GM19397 (cell line): Measurements from ENCODE around the gene ANKRD35.

ENCODE experiments used
- ATAC-seq: cut with Tn5 transposase; IDR thresholded peaks from one replicate; pipeline ENCODE4 v1.9.1; 2021; ENCODE audit warnings: mild to moderate bottlenecking, moderate library complexity; ENCODE audit not compliant: unreplicated experiment

ANKRD35 gene

GRCh38 chr1:145897969-145898368 lies 12.3 kb upstream of the ANKRD35 start:
- no peak for ATAC-seq

GRCh38 chr1:145895471-145895870 lies 9.8 kb upstream of the ANKRD35 start:
- ATAC-seq, result no peak

GRCh38 chr1:145893306-145894055 lies 7.8 kb upstream of the ANKRD35 start:
- ATAC-seq, result no peak

DNA sequence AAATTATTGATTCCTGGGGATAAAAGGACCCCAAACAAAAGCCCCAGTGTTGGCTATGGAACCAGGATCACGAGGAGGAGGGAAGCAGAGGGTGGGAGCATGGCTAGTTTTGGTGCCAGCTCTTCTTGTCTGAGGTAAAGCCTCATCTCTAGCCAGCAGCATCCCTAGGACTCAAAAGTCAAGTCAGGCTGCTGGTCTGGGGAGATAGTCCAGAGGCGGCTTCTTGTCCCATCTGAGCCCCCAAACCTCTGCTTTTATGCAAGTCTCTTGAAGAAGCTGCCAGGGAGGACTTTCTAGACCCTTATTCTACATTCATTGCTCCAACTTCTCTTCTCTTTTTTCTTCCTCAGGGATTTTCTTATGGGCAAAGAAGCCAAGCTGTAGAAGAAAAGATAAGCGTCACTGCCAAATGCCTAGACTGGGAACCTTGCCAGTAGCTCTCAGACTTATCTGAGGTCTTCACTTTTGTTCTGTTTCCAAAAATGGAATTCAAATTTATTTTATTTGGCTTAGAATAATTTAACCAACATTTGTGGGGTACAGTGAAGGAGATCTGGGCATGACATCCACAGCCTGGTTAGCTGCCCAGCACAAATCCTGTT lies 6.9 kb upstream of the ANKRD35 start:
- ATAC-seq, result no peak

GRCh38 chr1:145891587-145892485 lies 6.2 kb upstream of the ANKRD35 start:
- no peak for ATAC-seq

GRCh38 chr1:145891143-145891542 lies 5.5 kb upstream of the ANKRD35 start:
- ATAC-seq, result no peak

DNA sequence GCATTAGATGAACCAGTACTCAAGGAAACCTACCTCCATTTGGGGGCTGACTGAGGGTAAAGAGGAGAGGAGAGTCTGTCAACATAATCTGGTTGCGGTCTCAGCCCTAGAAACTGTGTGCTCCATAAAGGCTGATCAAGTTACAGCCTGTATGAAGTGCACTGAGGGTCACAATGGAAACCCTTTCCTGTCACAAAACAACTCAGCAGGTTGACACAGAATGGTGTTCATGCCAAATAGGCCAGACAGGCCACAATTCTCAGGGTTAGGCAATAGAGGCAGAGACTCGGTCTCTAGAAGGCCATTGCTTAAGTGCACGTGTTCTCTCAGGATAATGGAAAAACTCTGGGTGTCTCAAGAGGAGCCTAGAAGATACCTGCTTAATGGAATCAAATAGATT lies 4.1 kb upstream of the ANKRD35 start:
- no peak for ATAC-seq

DNA sequence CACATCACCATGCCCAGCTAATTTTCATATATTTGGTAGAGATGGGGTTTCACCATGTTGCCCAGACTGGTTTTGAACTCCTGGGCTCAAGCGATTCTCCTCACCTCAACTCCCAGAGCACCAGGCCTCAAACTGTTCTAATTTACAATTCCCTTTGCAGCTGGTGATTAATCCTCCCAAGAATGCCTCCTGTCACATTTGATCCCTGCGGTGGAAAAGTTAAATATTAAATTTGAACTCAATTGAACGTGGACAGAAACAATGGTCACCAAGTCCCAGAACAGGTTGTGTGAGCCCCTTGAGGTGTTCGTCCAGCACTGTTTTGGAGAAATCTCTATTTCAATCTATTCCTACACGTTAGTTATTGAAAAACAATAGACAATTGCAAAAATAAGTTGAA lies 2.0 kb upstream of the ANKRD35 start:
- no peak for ATAC-seq

DNA sequence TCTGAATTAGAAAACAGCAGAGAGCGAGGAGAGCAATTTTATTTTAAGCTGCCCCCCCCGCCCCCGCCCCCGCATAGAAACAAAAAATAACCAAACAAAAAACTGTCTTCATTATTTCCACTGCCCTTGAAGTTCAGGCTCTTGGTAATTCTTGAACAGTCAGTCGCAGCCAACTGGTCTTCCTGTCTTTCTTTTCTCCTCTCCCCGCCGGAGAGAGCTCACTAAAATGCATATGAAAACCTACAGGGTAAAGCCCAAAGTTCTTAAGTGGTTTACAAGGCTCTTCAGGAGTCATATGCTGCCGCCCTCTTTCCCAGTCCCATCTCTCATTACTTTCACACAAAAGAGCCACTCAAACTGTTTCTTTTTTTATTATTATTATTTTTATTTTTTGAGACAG lies 1.1 kb upstream of the ANKRD35 start:
- no peak for ATAC-seq

DNA sequence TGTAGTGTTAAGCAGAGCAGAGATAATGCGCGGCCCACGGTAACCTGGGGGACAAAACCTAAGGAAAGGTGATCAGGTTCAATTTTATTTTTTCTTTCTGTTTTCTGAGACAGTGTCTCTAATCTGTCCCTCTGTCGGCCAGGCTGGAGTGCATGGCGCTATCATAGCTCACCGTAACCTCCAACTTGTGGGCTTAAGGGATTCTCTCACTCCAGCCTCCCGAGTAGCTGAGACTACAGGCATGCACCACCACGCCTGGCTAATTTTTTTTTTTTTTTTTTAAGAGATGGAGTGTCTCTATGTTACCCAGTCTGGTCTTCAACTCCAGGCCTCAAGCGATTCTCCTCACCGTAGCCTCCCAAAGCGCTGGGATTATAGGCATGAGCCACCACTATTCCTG lies 724 bp upstream of the ANKRD35 start:
- no peak for ATAC-seq

- no peak for ATAC-seq
Observed at GRCh38 chr1:145884675-145885074, 991 bp downstream of the ANKRD35 start.

DNA sequence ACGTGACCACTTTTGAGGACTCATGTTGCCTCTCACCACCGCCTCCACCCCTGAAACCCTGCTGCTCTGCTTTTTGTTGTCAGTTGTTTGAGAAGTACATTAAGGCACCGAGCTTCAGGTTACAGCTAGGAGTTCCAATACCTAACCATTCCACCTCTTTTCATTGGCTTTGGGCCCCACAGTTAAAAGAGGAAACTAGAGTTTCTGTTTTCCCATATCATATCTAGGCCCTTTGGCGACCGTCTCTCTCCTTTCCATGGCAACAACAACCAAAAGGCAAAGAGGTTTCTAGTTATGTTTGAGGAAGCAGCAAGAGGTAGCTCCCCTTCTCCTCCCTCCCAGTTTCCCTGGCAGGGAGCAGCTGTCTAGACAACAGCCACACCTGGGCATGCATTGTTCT lies 5.9 kb downstream of the ANKRD35 start:
- no peak for ATAC-seq

GRCh38 chr1:145878724-145879123 lies 6.9 kb downstream of the ANKRD35 start:
- no peak for ATAC-seq

- no peak for ATAC-seq
Observed at GRCh38 chr1:145877923-145878486, 7.7 kb downstream of the ANKRD35 start.

- no peak for ATAC-seq
Observed at GRCh38 chr1:145874646-145875045, 11.0 kb downstream of the ANKRD35 start.

- ATAC-seq, result no peak
Observed at GRCh38 chr1:145871994-145872924, 13.4 kb downstream of the ANKRD35 start.

- ATAC-seq, result no peak
Observed at GRCh38 chr1:145868232-145868631, 17.4 kb downstream of the ANKRD35 start.

- no peak for ATAC-seq
Observed at GRCh38 chr1:145863282-145864018, 22.2 kb downstream of the ANKRD35 start.

GRCh38 chr1:145859491-145860023 lies 26.1 kb downstream of the ANKRD35 start:
- ATAC-seq, result peak; percentile 62
